Parathyroid adenoma (tissue), 2 donors: Measurements from ENCODE around the gene ZSWIM6.

Experiments
- H2AFZ ChIP-seq: fragments of 300-600 bp; sonication (generic); one replicate; pipeline ENCODE4 v1.7.0; 2017; ENCODE audit warnings: antibody characterized with exemption, mild to moderate bottlenecking
- H3K27ac ChIP-seq: fragments of 300-600 bp; sonication (generic); one replicate; pipeline ENCODE4 v1.7.0; 2017
- H3K27me3 ChIP-seq: fragments of 300-600 bp; sonication (generic); one replicate; pipeline ENCODE4 v1.7.0; 2017; ENCODE audit warnings: low read length; ENCODE audit not compliant: control insufficient read depth, insufficient read depth
- H3K36me3 ChIP-seq: fragments of 300-600 bp; sonication (generic); one replicate; pipeline ENCODE4 v1.7.0; 2017; ENCODE audit warnings: low read length; ENCODE audit not compliant: control insufficient read depth, insufficient read depth
- H3K4me1 ChIP-seq: fragments of 300-600 bp; sonication (generic); one replicate; pipeline ENCODE4 v1.7.0; 2017; ENCODE audit warnings: control low read depth
- H3K4me2 ChIP-seq: fragments of 300-600 bp; sonication (generic); one replicate; pipeline ENCODE4 v1.7.0; 2017; ENCODE audit warnings: low read length
- H3K4me3 ChIP-seq: fragments of 300-600 bp; sonication (generic); one replicate; pipeline ENCODE4 v1.7.0; 2017; ENCODE audit warnings: low read depth, low read length
- H3K79me2 ChIP-seq: fragments of 300-600 bp; sonication (generic); one replicate; pipeline ENCODE4 v1.7.0; 2017; ENCODE audit warnings: control low read depth
- H3K9ac ChIP-seq: fragments of 300-600 bp; sonication (generic); one replicate; pipeline ENCODE4 v1.7.0; 2017; ENCODE audit warnings: mild to moderate bottlenecking
- H3K9me3 ChIP-seq: fragments of 300-600 bp; sonication (generic); one replicate; pipeline ENCODE4 v1.7.0; 2017; ENCODE audit warnings: low read length; ENCODE audit not compliant: control insufficient read depth
- TF ChIP-seq, protein P1 (sequence below): fragments of 300-600 bp; sonication (generic); IDR thresholded peaks from one replicate; pipeline ENCODE4 v1.7.0; 2017; ENCODE audit warnings: antibody characterized with exemption, mild to moderate bottlenecking
- donor health status: primary hyperparathyroidism.

ZSWIM6 gene

DNA sequence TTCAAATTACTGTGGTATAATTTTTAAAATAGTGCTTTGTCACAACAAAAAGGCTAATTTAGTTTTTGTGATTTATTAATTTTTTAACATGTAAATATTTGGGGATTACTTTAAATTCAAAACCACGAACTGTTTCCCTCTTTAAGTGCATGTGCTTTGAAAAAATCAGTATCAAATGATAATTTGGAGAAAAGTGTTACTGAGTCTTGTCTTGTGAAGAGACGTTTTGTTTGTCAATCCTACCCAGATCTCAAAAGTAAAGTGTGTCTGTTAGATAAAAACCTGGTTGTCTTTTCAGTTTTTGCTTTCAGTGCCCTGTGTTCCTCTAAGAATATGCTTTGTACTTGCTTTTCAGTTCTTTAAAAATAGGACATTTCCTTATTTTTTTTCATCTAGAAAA is 7.7 kb downstream of the ZSWIM6 start:
- no peak overlapping the region for H3K9ac ChIP-seq
- no peak overlapping the region for H3K4me3 ChIP-seq
- H3K4me1 ChIP-seq = peaks cover 12% of the 10 kb centered on the region
- H3K27ac ChIP-seq = no peak overlapping the region
- TF ChIP-seq, protein P1, sequence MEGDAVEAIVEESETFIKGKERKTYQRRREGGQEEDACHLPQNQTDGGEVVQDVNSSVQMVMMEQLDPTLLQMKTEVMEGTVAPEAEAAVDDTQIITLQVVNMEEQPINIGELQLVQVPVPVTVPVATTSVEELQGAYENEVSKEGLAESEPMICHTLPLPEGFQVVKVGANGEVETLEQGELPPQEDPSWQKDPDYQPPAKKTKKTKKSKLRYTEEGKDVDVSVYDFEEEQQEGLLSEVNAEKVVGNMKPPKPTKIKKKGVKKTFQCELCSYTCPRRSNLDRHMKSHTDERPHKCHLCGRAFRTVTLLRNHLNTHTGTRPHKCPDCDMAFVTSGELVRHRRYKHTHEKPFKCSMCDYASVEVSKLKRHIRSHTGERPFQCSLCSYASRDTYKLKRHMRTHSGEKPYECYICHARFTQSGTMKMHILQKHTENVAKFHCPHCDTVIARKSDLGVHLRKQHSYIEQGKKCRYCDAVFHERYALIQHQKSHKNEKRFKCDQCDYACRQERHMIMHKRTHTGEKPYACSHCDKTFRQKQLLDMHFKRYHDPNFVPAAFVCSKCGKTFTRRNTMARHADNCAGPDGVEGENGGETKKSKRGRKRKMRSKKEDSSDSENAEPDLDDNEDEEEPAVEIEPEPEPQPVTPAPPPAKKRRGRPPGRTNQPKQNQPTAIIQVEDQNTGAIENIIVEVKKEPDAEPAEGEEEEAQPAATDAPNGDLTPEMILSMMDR = no peak
- no peak overlapping the region for H3K4me2 ChIP-seq
- no peaks in the 10 kb centered on the region for H3K9me3 ChIP-seq
- no peaks in the 10 kb centered on the region for H3K27me3 ChIP-seq
- H2AFZ ChIP-seq = no peak overlapping the region
- peaks cover 56% of the 10 kb centered on the region for H3K79me2 ChIP-seq
- no peaks in the 10 kb centered on the region for H3K36me3 ChIP-seq

GRCh38 chr5:61340775-61341361 is 8.8 kb downstream of the ZSWIM6 start:
- peaks cover 11% of the 10 kb centered on the region for H3K4me1 ChIP-seq
- no peak overlapping the region for H3K4me2 ChIP-seq
- H3K79me2 ChIP-seq = peaks cover 54% of the 10 kb centered on the region

DNA sequence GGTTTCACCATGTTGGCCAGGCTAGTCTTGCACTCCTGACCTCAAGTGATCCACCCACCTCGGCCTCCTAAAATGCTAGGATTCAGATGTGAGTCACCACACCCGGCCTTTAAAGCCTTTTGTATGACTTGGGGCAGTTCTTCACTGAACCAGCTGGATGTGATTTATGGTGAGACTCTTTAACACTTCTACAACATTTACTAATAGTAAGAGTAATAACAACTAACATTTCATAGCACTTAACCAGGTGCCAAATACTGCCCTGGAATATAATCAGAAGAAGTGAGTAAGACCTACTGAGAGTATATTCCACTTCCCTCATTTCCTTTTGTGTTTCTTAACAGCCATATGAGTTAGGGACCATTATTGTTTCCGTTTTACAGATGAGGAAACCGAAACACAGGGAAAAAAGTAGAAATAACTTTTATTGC is 10.0 kb downstream of the ZSWIM6 start:
- TF ChIP-seq, protein P1 = no peak
- H3K27ac ChIP-seq = no peak overlapping the region
- no peak overlapping the region for H3K9ac ChIP-seq
- H3K4me2 ChIP-seq = no peak overlapping the region
- H2AFZ ChIP-seq = no peak overlapping the region
- peaks cover 11% of the 10 kb centered on the region for H3K4me1 ChIP-seq
- no peaks in the 10 kb centered on the region for H3K36me3 ChIP-seq
- no peak overlapping the region for H3K4me3 ChIP-seq
- H3K9me3 ChIP-seq = no peaks in the 10 kb centered on the region
- H3K27me3 ChIP-seq = no peaks in the 10 kb centered on the region
- H3K79me2 ChIP-seq = peaks cover 54% of the 10 kb centered on the region

More at GRCh38 chr5:61340775-61341361, 8.8 kb downstream of the ZSWIM6 start:
- H3K27ac ChIP-seq = no peak overlapping the region
- no peak overlapping the region for H3K4me3 ChIP-seq
- no peaks in the 10 kb centered on the region for H3K27me3 ChIP-seq
- no peaks in the 10 kb centered on the region for H3K36me3 ChIP-seq
- TF ChIP-seq, protein P1 = no peak
- H3K9me3 ChIP-seq = no peaks in the 10 kb centered on the region
- no peak overlapping the region for H3K9ac ChIP-seq
- H2AFZ ChIP-seq = no peak overlapping the region

GRCh38 chr5:61344187-61344944 is 12.3 kb downstream of the ZSWIM6 start:
- Histone ChIP-seq H3K4me2 (no peak overlapping the region), H3K9me3 (no peaks in the 10 kb centered on the region), H3K27ac (no peak overlapping the region), H3K4me1 (peaks cover 16% of the 10 kb centered on the region), H3K79me2 (peaks cover 46% of the 10 kb centered on the region), H3K4me3 (no peak overlapping the region), H3K36me3 (no peaks in the 10 kb centered on the region), H3K27me3 (no peaks in the 10 kb centered on the region), H3K9ac (no peak overlapping the region), H2AFZ (no peak overlapping the region)
- TF ChIP-seq, protein P1 = no peak
